Progenitor cell of endocrine pancreas (in vitro differentiated cells): ENCODE data around the gene PPARD. TPM values are rescaled to one million over a fixed set of nuclear protein-coding genes. Genes with fewer than 3 reads are reported as not detected.

ENCODE experiments used
- DNase-seq: peaks from one replicate; pipeline ENCODE4 v3.0.0; 2021; ENCODE audit warnings: low spot score; ENCODE audit not compliant: unreplicated experiment
- H3K27ac Mint-ChIP-seq: 2 replicates; pipeline ENCODE4 v1.8.0; 2021; ENCODE audit warnings: mild to moderate bottlenecking, moderate library complexity, mixed read lengths
- H3K27me3 Mint-ChIP-seq: 2 replicates; pipeline ENCODE4 v1.8.0; 2021; ENCODE audit warnings: mixed read lengths
- H3K36me3 Mint-ChIP-seq: 2 replicates; pipeline ENCODE4 v1.8.0; 2022; ENCODE audit warnings: mixed read lengths; ENCODE audit not compliant: insufficient read depth
- H3K4me1 Mint-ChIP-seq: 2 replicates; pipeline ENCODE4 v1.8.0; 2021; ENCODE audit warnings: low read depth, mixed read lengths
- H3K4me3 Mint-ChIP-seq: 2 replicates; pipeline ENCODE4 v1.8.0; 2021; ENCODE audit warnings: low read depth, mild to moderate bottlenecking, moderate library complexity, mixed read lengths
- H3K9me3 Mint-ChIP-seq: 2 replicates; pipeline ENCODE4 v1.8.0; 2021; ENCODE audit warnings: low read depth, mixed read lengths
- CTCF ChIP-seq: fragments of 200-600 bp; sonication (generic); IDR thresholded peaks from one replicate; pipeline ENCODE4 v1.5.0; 2021; ENCODE audit warnings: antibody characterized with exemption, mild to moderate bottlenecking; ENCODE audit not compliant: unreplicated experiment
- total RNA-seq: library from RNA; stranded (reverse); gene quantifications from 2 replicates; pipeline ENCODE4 v1.2.1, GENCODE V29; 2021

Gene PPARD
- total RNA-seq, 1 donor from 2014 or later = 13.9 TPM

DNA sequence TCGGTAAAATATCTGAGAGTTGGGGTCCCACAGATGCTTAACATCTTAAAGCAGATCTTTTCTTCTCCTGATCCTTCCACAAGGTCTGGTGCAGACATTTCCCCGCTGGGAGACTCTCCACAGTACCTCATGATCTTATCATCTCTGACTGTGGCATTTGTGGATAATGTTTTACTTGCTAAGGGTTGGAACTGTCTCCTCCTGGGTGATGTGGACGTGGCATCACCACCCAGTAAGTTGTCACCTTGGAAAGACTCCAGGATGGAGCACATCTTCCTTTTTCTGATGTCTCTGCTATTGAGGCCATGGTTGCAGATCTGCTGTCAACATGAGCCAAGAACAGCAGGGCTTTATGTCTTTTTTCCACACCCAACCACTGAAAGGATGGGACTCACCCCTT, 67.8 kb downstream of the PPARD start:
- Mint-ChIP-seq H3K27me3 (no peaks in the 10 kb centered on the region), H3K4me3 (no peak overlapping the region), H3K9me3 (no peaks in the 10 kb centered on the region), H3K4me1 (peaks cover 5% of the 10 kb centered on the region), H3K27ac (no peak overlapping the region), H3K36me3 (peaks cover 4% of the 10 kb centered on the region)
- no peak for DNase-seq
- no peak for TF ChIP-seq CTCF

GRCh38 chr6:35411066-35411465, 68.7 kb downstream of the PPARD start:
- no peak overlapping the region for H3K4me3 Mint-ChIP-seq
- no peak overlapping the region for H3K27ac Mint-ChIP-seq
- H3K27me3 Mint-ChIP-seq = no peaks in the 10 kb centered on the region
- peaks cover 4% of the 10 kb centered on the region for H3K36me3 Mint-ChIP-seq
- no peak for DNase-seq
- H3K9me3 Mint-ChIP-seq = no peaks in the 10 kb centered on the region
- peaks cover 11% of the 10 kb centered on the region for H3K4me1 Mint-ChIP-seq
- no peak for TF ChIP-seq CTCF

DNA sequence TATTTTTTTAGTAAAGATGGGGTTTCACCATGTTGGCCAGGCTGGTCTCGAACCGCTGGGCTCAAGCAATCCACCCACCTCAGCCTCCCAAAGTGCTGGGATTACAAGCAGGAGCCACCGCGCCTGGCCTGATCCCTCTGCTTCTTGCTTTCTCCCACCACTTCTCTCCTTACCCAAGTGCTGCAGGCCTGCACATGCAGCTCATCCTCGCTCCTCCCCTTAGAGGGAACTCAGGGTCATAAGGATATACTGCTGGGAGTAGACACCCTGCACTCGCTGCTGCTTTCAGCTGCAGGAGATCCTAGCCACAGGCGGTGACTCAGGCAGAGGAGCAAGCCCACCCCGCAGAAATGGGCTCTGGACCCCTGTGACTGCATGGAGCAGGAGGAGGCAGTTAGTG, 69.7 kb downstream of the PPARD start:
- Mint-ChIP-seq H3K27ac (no peak overlapping the region), H3K36me3 (peaks cover 4% of the 10 kb centered on the region), H3K4me3 (no peak overlapping the region), H3K9me3 (no peaks in the 10 kb centered on the region), H3K27me3 (no peaks in the 10 kb centered on the region), H3K4me1 (peaks cover 11% of the 10 kb centered on the region)
- no peak for TF ChIP-seq CTCF
- DNase-seq = no peak

- H3K27me3 Mint-ChIP-seq = no peaks in the 10 kb centered on the region
- H3K36me3 Mint-ChIP-seq = peaks cover 4% of the 10 kb centered on the region
- peaks cover 11% of the 10 kb centered on the region for H3K4me1 Mint-ChIP-seq
- no peak for TF ChIP-seq CTCF
- DNase-seq = no peak
- no peak overlapping the region for H3K4me3 Mint-ChIP-seq
- no peaks in the 10 kb centered on the region for H3K9me3 Mint-ChIP-seq
- H3K27ac Mint-ChIP-seq = no peak overlapping the region
Observed at GRCh38 chr6:35413911-35414310, 71.6 kb downstream of the PPARD start.

DNA sequence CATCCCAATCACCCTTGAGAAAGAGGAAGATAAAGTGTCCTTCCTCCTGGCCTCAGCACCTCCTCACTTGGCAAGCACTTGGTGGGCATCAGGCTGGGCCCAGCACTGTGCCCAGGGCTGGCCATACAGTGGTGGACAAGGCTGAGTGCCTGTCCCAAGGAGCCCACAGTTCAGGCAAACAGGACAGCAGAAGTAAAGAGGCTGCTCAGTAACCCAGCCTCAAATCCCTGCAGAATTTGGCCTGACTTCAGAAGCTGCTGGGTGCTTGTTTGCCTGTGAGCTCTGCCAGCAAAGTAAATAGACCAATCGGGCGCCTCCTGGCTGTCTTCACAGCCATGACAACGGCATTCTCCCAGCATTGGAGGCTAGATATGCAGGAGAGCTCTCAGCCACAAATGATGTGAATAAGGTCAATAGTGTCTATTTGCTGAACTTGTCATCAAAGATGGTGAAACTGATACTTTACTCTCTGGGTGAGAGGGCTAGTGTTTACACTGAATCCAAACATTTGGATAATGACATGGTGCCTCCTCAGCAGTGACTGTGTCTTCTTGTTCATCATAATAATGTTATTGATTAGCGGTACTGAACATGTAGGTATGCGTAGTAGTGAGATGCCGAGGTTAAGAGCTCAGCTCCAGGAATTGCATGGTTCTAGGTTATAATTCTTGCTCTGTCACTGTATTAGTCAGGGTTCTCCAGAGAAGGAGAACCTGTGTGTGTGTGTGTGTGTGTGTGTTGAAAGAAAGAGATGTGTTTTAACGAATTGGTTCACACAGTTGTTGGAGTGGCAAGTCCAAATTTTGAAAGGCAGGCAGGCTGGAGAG, 72.9 kb downstream of the PPARD start:
- no peak overlapping the region for H3K27ac Mint-ChIP-seq
- no peak for DNase-seq

More for the DNA sequence above, 72.9 kb downstream of the PPARD start:
- Mint-ChIP-seq H3K27me3 (no peaks in the 10 kb centered on the region), H3K4me1 (peaks cover 11% of the 10 kb centered on the region), H3K36me3 (peaks cover 4% of the 10 kb centered on the region), H3K4me3 (no peak overlapping the region), H3K9me3 (no peaks in the 10 kb centered on the region)
- peak; percentile 49 for TF ChIP-seq CTCF
